Right lobe of liver (tissue), 6 donors: Measurements from ENCODE around the gene FMO1. TPM values are rescaled to one million over a fixed set of nuclear protein-coding genes. Genes with fewer than 3 reads are reported as not detected.
A peak's percentile ranks its signal among the peaks of the same experiment; 100 is the strongest.
"Not testable (repeated sequence)": the region's sequence is repeated elsewhere in the genome, so short reads cannot be mapped to it uniquely, and the experiment has no call there.

Experiments
- ATAC-seq, 4 donors: fragments of 200-7000 bp; cut with Tn5 transposase; one replicate each; pipeline ENCODE4 v1.9.1; 2020; ENCODE audit warnings: mild to moderate bottlenecking in 4 of 4, moderate library complexity in 4 of 4
- DNase-seq, 3 donors: peaks; one replicate each; pipeline ENCODE4 v3.0.0-alpha.2; 2020
- H3K27ac ChIP-seq, 3 donors: fragments of 200-600 bp; one replicate each; pipeline ENCODE4 v1.8.0; 2022
- H3K27me3 ChIP-seq, 2 donors: fragments of 200-600 bp; one replicate each; pipeline ENCODE4 v1.8.0; 2022
- H3K36me3 ChIP-seq, 4 donors: fragments of 200-600 bp; sonication (generic) in 1 of 4; one replicate each; pipeline versions ENCODE4 v1.5.1 to v1.8.0; 2017 to 2022; ENCODE audit warnings: control low read depth in 1 of 4
- H3K4me1 ChIP-seq, 4 donors: fragments of 200-600 bp; sonication (generic) in 1 of 4; one replicate each; pipeline versions ENCODE4 v1.5.1 to v1.8.0; 2017 to 2022; ENCODE audit warnings: control low read depth in 1 of 4
- H3K4me3 ChIP-seq, 3 donors: fragments of 200-600 bp; one replicate each; pipeline ENCODE4 v1.8.0; 2022
- H3K9me3 ChIP-seq, 4 donors: fragments of 200-600 bp; sonication (generic) in 1 of 4; one replicate each; pipeline versions ENCODE4 v1.5.1 to v1.8.0; 2017 to 2022; ENCODE audit warnings: control low read depth in 1 of 4
- CTCF ChIP-seq, 4 donors: fragments of 200-600 bp in 3 of 4; fragments of 450-650 bp in 1 of 4; IDR thresholded peaks; one replicate each; pipeline versions ENCODE4 v1.5.1 to v1.8.0; 2016 to 2022; ENCODE audit warnings: antibody characterized with exemption in 4 of 4, mild to moderate bottlenecking in 2 of 4
- POLR2A ChIP-seq: fragments of 450-650 bp; IDR thresholded peaks from one replicate; pipeline ENCODE4 v1.6.1; 2017; ENCODE audit warnings: antibody characterized with exemption, mild to moderate bottlenecking
- WGBS: methylation state at CpG from one replicate; pipeline ENCODE4 v1.1.6; 2018; ENCODE audit warnings: low coverage, low lambda C conversion rate; ENCODE audit not compliant: insufficient coverage; ENCODE audit errors: missing lambda C conversion rate; 5-methylcytosine and 5-hydroxymethylcytosine counted together
- intact Hi-C, 2 donors: fragments of 100-400 bp; cut with DNase I; formaldehyde crosslinking; loops; one replicate each; pipeline versions ENCODE4 v1.11.2 to v1.14.1; 2022
- total RNA-seq, 6 experiments: library from RNA; depleted of rRNA in 2 of 6; stranded (reverse); fragments of >200 nt in 2 of 6; fragmentation: NEBNext Ultra II Directional in 3 of 6; extraction: Animal tissue kit (Norgen Biotek cat#: 25700) in 3 of 6; gene quantifications; one replicate each; pipeline versions ENCODE4 v1.1.0 to v1.2.4, GENCODE V29; 2016 to 2023
- donor health status: DM: no; HTN: yes; CAD: no.
- donor health status: DM: no; HTN: no; CAD: no.
- donor health status: DM: no; HTN: no; CAD: no.
- donor health status: DM: no; HTN: yes; CAD: no.
- donor health status: DM: no; HTN: yes; CAD: no.

The FMO1 gene
- total RNA-seq, 6 experiments from 2014 or later, result 0.15 to 7.6 (median 2.5) TPM

- 24% methylated on average over 2 of the region's 2 CpGs for WGBS
- Histone ChIP-seq H3K36me3 (no peaks in the 10 kb centered on the region), H3K4me3 (no peak overlapping the region), H3K27ac (no peak overlapping the region), H3K9me3 (no peaks in the 10 kb centered on the region), H3K4me1 (peaks cover 0 to 6% (median 0%) of the 10 kb centered on the region in 4 donors), H3K27me3 (no peaks in the 10 kb centered on the region)
- DNase-seq, result no peak
- intact Hi-C loops, result loop anchor here in 1 of 2 donors (10.0 kb wide), 1 partner anchor 46 kb away; the partner anchor contains the start of gene FMO1
- ATAC-seq, result no peak
- TF ChIP-seq CTCF (IDR thresholded peaks at IDR 0.05) (no peak), POLR2A (no peak)
These were observed 42.3 kb downstream of the FMO1 start for GRCh38 chr1:171290621-171291020.

GRCh38 chr1:171292799-171293198 is 44.5 kb downstream of the FMO1 start:
- ATAC-seq (peak; percentile 54 to 81 (median 67)), DNase-seq (peak in 2 of 3 donors; percentile 22 to 64)
- no peaks in the 10 kb centered on the region for H3K36me3 ChIP-seq
- H3K27ac ChIP-seq, result no peak overlapping the region
- no peak overlapping the region for H3K4me3 ChIP-seq
- no peak for TF ChIP-seq POLR2A
- TF ChIP-seq CTCF (IDR thresholded peaks at IDR 0.05), result no peak
- peaks cover 0 to 6% (median 0%) of the 10 kb centered on the region in 4 donors for H3K4me1 ChIP-seq
- no peaks in the 10 kb centered on the region for H3K27me3 ChIP-seq
- 30% methylated on average over 1 of the region's 1 CpG for WGBS
- no peaks in the 10 kb centered on the region for H3K9me3 ChIP-seq
- intact Hi-C loops, result loop anchor here in 1 of 2 donors (10.0 kb wide), 1 partner anchor 48 kb away; the partner anchor contains the start of gene FMO1

- WGBS, result 80% methylated on average over 6 of the region's 7 CpGs
- H3K27me3 ChIP-seq, H3K27ac ChIP-seq, H3K4me1 ChIP-seq, H3K9me3 ChIP-seq, H3K4me3 ChIP-seq, DNase-seq, H3K36me3 ChIP-seq, ATAC-seq: not testable (repeated sequence)
- intact Hi-C loops, result loop anchor here in 1 of 2 donors (10.0 kb wide), 1 partner anchor 51 kb away; the partner anchor contains the start of gene FMO1
These were observed 47.1 kb downstream of the FMO1 start for GRCh38 chr1:171295383-171295782.

- no peak for ATAC-seq
- Histone ChIP-seq H3K27ac (no peak overlapping the region), H3K4me1 (peaks cover 0 to 6% (median 0%) of the 10 kb centered on the region in 4 donors), H3K27me3 (no peaks in the 10 kb centered on the region), H3K4me3 (no peak overlapping the region), H3K9me3 (peaks cover 0 to 5% (median 0%) of the 10 kb centered on the region in 4 donors), H3K36me3 (no peaks in the 10 kb centered on the region)
- intact Hi-C loops, result loop anchor here in 1 of 2 donors (10.0 kb wide), 1 partner anchor 51 kb away; the partner anchor contains the start of gene FMO1
- DNase-seq, result no peak
- WGBS, result 80% methylated on average over 3 of the region's 3 CpGs
- TF ChIP-seq CTCF (IDR thresholded peaks at IDR 0.05) (no peak), POLR2A (no peak)
These were observed 47.5 kb downstream of the FMO1 start for GRCh38 chr1:171295821-171296220.

GRCh38 chr1:171296897-171297296 is 48.6 kb downstream of the FMO1 start:
- WGBS, result 71% methylated on average over 2 of the region's 2 CpGs
- Histone ChIP-seq H3K4me3 (no peak overlapping the region), H3K9me3 (peaks cover 0 to 5% (median 0%) of the 10 kb centered on the region in 4 donors), H3K4me1 (peaks cover 0 to 6% (median 0%) of the 10 kb centered on the region in 4 donors), H3K27ac (no peak overlapping the region), H3K36me3 (no peaks in the 10 kb centered on the region), H3K27me3 (no peaks in the 10 kb centered on the region)
- TF ChIP-seq CTCF (IDR thresholded peaks at IDR 0.05), result no peak
- TF ChIP-seq POLR2A, result no peak
- no peak for ATAC-seq
- DNase-seq, result no peak
- intact Hi-C loops, result loop anchor here in 1 of 2 donors (10.0 kb wide), 1 partner anchor 52 kb away; the partner anchor contains the start of gene FMO1
